Measurements from ENCODE around the gene HORMAD1. TPM values are rescaled to one million over a fixed set of nuclear protein-coding genes. Genes with fewer than 3 reads are reported as not detected.

The HORMAD1 gene
- polyA plus RNA-seq, 3 donors: 0.48 to 5.6 TPM; not detected in 1

- H3K27ac Mint-ChIP-seq: no peak overlapping the region
- Histone ChIP-seq H3K4me2 (replicated peaks; ENCODE audit: extremely low read depth, low read length, poor library complexity, severe bottlenecking) (no peak overlapping the region), H3K27me3 (ENCODE audit: control insufficient read depth in 2 of 2, insufficient read depth in 2 of 2, low read length in 2 of 2) (no peaks in the 10 kb centered on the region), H3K79me2 (ENCODE audit: insufficient read depth, low read length) (no peaks in the 10 kb centered on the region), H3K4me3 (replicated peaks in 1 of 3; ENCODE audit: low read depth in 2 of 3, low read length in 3 of 3) (no peak overlapping the region), H3K27ac (ENCODE audit: low read depth in 1 of 2, low read length in 2 of 2) (no peak overlapping the region), H3K9me3 (replicated peaks in 1 of 2; ENCODE audit: control insufficient read depth in 1 of 2, insufficient read depth in 1 of 2, low read length in 2 of 2) (no peaks in the 10 kb centered on the region), H3K9ac (ENCODE audit: insufficient read depth, low read length, poor library complexity, severe bottlenecking) (no peak overlapping the region), H3K4me1 (ENCODE audit: control insufficient read depth in 1 of 2, insufficient read depth in 2 of 2, low read length in 2 of 2) (no peaks in the 10 kb centered on the region), H3K36me3 (replicated peaks in 1 of 2; ENCODE audit: control insufficient read depth in 1 of 2, insufficient read depth in 2 of 2, low read length in 2 of 2) (peaks cover 0 to 24% of the 10 kb centered on the region in 2 donors), H2AFZ (ENCODE audit: insufficient read depth, low read depth, low read length, poor library complexity, severe bottlenecking) (no peak overlapping the region), H4K20me1 (ENCODE audit: insufficient read depth, low read length) (no peaks in the 10 kb centered on the region)
- WGBS (ENCODE audit: insufficient coverage): no CpG with 5 or more reads among the region's 2 CpGs
- no peaks in the 10 kb centered on the region for H3K4me1 Mint-ChIP-seq
- intact Hi-C loops (cut with micrococcal nuclease): no loop called here
- no peak for TF ChIP-seq CTCF (IDR thresholded peaks at IDR 0.05)
- H3K9me3 Mint-ChIP-seq: no peaks in the 10 kb centered on the region
- no peaks in the 10 kb centered on the region for H3K27me3 Mint-ChIP-seq (ENCODE audit: low read depth in 3 of 3)
- H3K36me3 Mint-ChIP-seq: peaks cover 8 to 20% of the 10 kb centered on the region in 2 donors
- H3K4me3 Mint-ChIP-seq: no peak overlapping the region
- DNase-seq: no peak
These were observed 12.1 kb downstream of the HORMAD1 start for GRCh38 chr1:150708595-150708994.

DNA sequence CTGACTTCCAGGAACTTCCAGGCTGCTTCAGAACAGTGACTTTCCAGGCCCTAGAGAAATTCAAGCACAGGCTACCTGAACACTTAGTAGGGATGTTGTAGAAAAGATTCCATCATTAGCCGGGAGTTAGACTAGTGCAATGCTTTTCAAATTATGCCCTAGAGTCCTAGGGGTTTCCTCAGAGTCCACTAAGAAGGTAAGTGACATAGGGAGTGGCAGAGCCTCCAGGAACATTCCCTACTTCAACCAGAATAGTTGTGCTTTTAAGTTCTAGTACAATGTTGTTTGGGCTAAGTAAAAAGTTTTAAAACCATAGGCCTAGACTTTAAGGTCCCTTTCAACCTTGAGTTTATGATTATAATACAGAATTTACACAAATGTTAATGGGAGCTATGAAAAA, 14.6 kb downstream of the HORMAD1 start:
- Mint-ChIP-seq H3K27ac (no peak overlapping the region), H3K4me3 (no peak overlapping the region), H3K4me1 (no peaks in the 10 kb centered on the region), H3K36me3 (peaks cover 15 to 35% of the 10 kb centered on the region in 2 donors), H3K27me3 (ENCODE audit: low read depth in 3 of 3) (peaks cover 0 to 1% (median 0%) of the 10 kb centered on the region in 3 donors), H3K9me3 (no peaks in the 10 kb centered on the region)
- WGBS (ENCODE audit: insufficient coverage): no CpG with 5 or more reads among the region's 1 CpG
- no peaks in the 10 kb centered on the region for H3K9me3 ChIP-seq (replicated peaks in 1 of 2; ENCODE audit: control insufficient read depth in 1 of 2, insufficient read depth in 1 of 2, low read length in 2 of 2)
- no peak overlapping the region for H3K4me3 ChIP-seq (replicated peaks in 1 of 3; ENCODE audit: low read depth in 2 of 3, low read length in 3 of 3)
- no peak overlapping the region for H3K9ac ChIP-seq (ENCODE audit: insufficient read depth, low read length, poor library complexity, severe bottlenecking)
- no peak overlapping the region for H2AFZ ChIP-seq (ENCODE audit: insufficient read depth, low read depth, low read length, poor library complexity, severe bottlenecking)
- DNase-seq: no peak
- peaks cover 0 to 33% of the 10 kb centered on the region in 2 donors for H3K36me3 ChIP-seq (replicated peaks in 1 of 2; ENCODE audit: control insufficient read depth in 1 of 2, insufficient read depth in 2 of 2, low read length in 2 of 2)
- H3K4me2 ChIP-seq (replicated peaks; ENCODE audit: extremely low read depth, low read length, poor library complexity, severe bottlenecking): no peak overlapping the region
- no peaks in the 10 kb centered on the region for H4K20me1 ChIP-seq (ENCODE audit: insufficient read depth, low read length)
- TF ChIP-seq CTCF (IDR thresholded peaks at IDR 0.05): no peak
- intact Hi-C loops (cut with micrococcal nuclease): no loop called here
- H3K27me3 ChIP-seq (ENCODE audit: control insufficient read depth in 2 of 2, insufficient read depth in 2 of 2, low read length in 2 of 2): no peaks in the 10 kb centered on the region
- no peaks in the 10 kb centered on the region for H3K4me1 ChIP-seq (ENCODE audit: control insufficient read depth in 1 of 2, insufficient read depth in 2 of 2, low read length in 2 of 2)
- H3K79me2 ChIP-seq (ENCODE audit: insufficient read depth, low read length): no peaks in the 10 kb centered on the region
- no peak overlapping the region for H3K27ac ChIP-seq (ENCODE audit: low read depth in 1 of 2, low read length in 2 of 2)

Measured in CD14-positive monocyte (primary cell).